Esophagus squamous epithelium (tissue), 4 donors: Measurements from ENCODE around the gene FBXW4.

Experiments
- CTCF ChIP-seq, 6 experiments: fragments of 450-650 bp in 4 of 6; fragments of 200-600 bp in 2 of 6; sonication (generic) in 2 of 6; IDR thresholded peaks; one replicate each; pipeline ENCODE4 v1.5.1; 2016 to 2019; ENCODE audit warnings: antibody characterized with exemption in 6 of 6, mild to moderate bottlenecking in 4 of 6, moderate library complexity in 4 of 6
- POLR2A ChIP-seq, 4 donors: fragments of 450-650 bp; IDR thresholded peaks; one replicate each; pipeline ENCODE4 v1.6.1; 2017; ENCODE audit warnings: antibody characterized with exemption in 4 of 4, mild to moderate bottlenecking in 4 of 4, moderate library complexity in 3 of 4

- TF ChIP-seq POLR2A (IDR thresholded peaks at IDR 0.05) (no peak), CTCF (IDR thresholded peaks at IDR 0.05) (no peak)
Measured at GRCh38 chr10:101631821-101632475, 63.0 kb downstream of the FBXW4 start.
